Endothelial cell (in vitro differentiated cells): Measurements from ENCODE around the gene ATP6V1B1. TPM values are rescaled to one million over a fixed set of nuclear protein-coding genes. Genes with fewer than 3 reads are reported as not detected.

Source experiments
- DNase-seq: peaks from one replicate; pipeline ENCODE4 v3.0.0; 2021; ENCODE audit warnings: low spot score
- H3K27ac Mint-ChIP-seq: one replicate; pipeline ENCODE4 v1.8.0; 2021; ENCODE audit warnings: mixed read lengths, inconsistent platforms; ENCODE audit not compliant: unreplicated experiment
- H3K27me3 Mint-ChIP-seq: one replicate; pipeline ENCODE4 v1.8.0; 2021; ENCODE audit warnings: mild to moderate bottlenecking, moderate library complexity, mixed read lengths, inconsistent platforms; ENCODE audit not compliant: unreplicated experiment
- H3K36me3 Mint-ChIP-seq: one replicate; pipeline ENCODE4 v1.8.0; 2021; ENCODE audit warnings: mild to moderate bottlenecking, low read depth, mixed read lengths, inconsistent platforms; ENCODE audit not compliant: unreplicated experiment
- H3K4me1 Mint-ChIP-seq: one replicate; pipeline ENCODE4 v1.8.0; 2021; ENCODE audit warnings: mild to moderate bottlenecking, mixed read lengths, inconsistent platforms; ENCODE audit not compliant: unreplicated experiment
- H3K4me3 Mint-ChIP-seq: one replicate; pipeline ENCODE4 v1.8.0; 2021; ENCODE audit warnings: mild to moderate bottlenecking, mixed read lengths, inconsistent platforms; ENCODE audit not compliant: unreplicated experiment
- H3K9me3 Mint-ChIP-seq: one replicate; pipeline ENCODE4 v1.8.0; 2021; ENCODE audit warnings: mixed read lengths, inconsistent platforms; ENCODE audit not compliant: unreplicated experiment
- CTCF ChIP-seq: fragments of 200-600 bp; sonication (generic); IDR thresholded peaks from one replicate; pipeline ENCODE4 v1.5.0; 2021; ENCODE audit warnings: antibody characterized with exemption; ENCODE audit not compliant: unreplicated experiment
- total RNA-seq: library from RNA; stranded (reverse); fragmentation: NEBNext Ultra II Directional; extraction: Animal tissue kit (Norgen Biotek cat#: 25700); gene quantifications from one replicate; pipeline ENCODE4 v1.2.1, GENCODE V29; 2021; ENCODE audit not compliant: unreplicated experiment

ATP6V1B1 gene
- total RNA-seq, 1 donor from 2014 or later = not detected

GRCh38 chr2:70959271-70959761 lies 23.6 kb downstream of the ATP6V1B1 start:
- Mint-ChIP-seq H3K4me3 (no peak overlapping the region), H3K36me3 (no peaks in the 10 kb centered on the region), H3K4me1 (peaks cover 14% of the 10 kb centered on the region), H3K9me3 (no peaks in the 10 kb centered on the region), H3K27me3 (peaks cover 11% of the 10 kb centered on the region), H3K27ac (no peak overlapping the region)
- no peak for DNase-seq
- TF ChIP-seq CTCF = no peak

GRCh38 chr2:70959851-70960832 lies 24.4 kb downstream of the ATP6V1B1 start:
- Mint-ChIP-seq H3K36me3 (no peaks in the 10 kb centered on the region), H3K4me3 (no peak overlapping the region), H3K9me3 (no peaks in the 10 kb centered on the region), H3K4me1 (peaks cover 14% of the 10 kb centered on the region), H3K27me3 (peaks cover 14% of the 10 kb centered on the region), H3K27ac (no peak overlapping the region)
- peak; percentile 44 for TF ChIP-seq CTCF
- DNase-seq = no peak

DNA sequence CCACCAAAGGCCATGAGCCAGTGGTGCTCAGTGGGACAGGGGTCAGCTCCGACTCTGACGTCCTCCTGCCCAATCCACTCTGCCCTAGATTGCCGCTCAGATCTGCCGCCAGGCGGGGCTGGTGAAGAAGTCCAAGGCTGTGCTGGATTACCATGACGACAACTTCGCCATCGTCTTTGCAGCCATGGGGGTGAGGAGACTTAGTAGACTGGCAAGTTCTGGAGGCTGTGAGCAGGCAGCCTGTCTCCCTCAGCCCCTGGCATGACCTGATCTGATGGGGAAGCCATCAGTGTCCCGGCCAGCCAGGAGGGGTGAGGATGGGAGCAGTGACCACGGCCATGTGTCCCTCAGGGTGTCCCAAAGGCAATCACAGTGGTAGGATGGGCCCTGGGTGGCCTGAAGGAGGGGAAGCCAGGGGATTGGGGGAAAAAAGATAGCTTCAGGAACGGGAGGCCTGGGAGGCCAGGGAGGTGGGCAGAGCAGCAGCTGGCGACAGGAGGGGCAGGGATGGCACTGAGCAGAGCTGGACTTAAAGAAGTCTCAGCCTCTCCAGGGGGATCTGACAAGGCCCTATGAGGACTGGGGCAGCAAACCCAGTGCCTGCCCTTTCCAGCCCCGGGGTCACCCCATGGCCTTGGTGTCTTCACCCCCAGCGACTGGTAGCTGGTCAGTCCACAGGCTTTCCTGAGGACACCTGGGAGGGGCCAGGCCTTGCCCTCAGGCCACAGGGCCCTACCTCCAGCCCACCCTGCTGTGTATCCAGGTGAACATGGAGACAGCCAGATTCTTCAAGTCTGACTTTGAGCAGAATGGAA lies 25.3 kb downstream of the ATP6V1B1 start:
- H3K27ac Mint-ChIP-seq = no peak overlapping the region
- no peaks in the 10 kb centered on the region for H3K9me3 Mint-ChIP-seq
- peaks cover 16% of the 10 kb centered on the region for H3K27me3 Mint-ChIP-seq
- TF ChIP-seq CTCF = no peak
- H3K4me3 Mint-ChIP-seq = no peak overlapping the region
- H3K4me1 Mint-ChIP-seq = peaks cover 14% of the 10 kb centered on the region
- DNase-seq = no peak
- H3K36me3 Mint-ChIP-seq = no peaks in the 10 kb centered on the region

- no peak for TF ChIP-seq CTCF
- Mint-ChIP-seq H3K27me3 (peaks cover 16% of the 10 kb centered on the region), H3K9me3 (no peaks in the 10 kb centered on the region), H3K36me3 (no peaks in the 10 kb centered on the region), H3K27ac (no peak overlapping the region), H3K4me3 (no peak overlapping the region), H3K4me1 (peaks cover 14% of the 10 kb centered on the region)
- DNase-seq = no peak
Measured at GRCh38 chr2:70961648-70961994, 25.9 kb downstream of the ATP6V1B1 start.
